Astrocyte of the spinal cord (primary cell): ENCODE results near the gene LRP2.
A peak's percentile ranks its signal among the peaks of the same experiment; 100 is the strongest.

ENCODE experiments used
- DNase-seq: peaks from one replicate; pipeline ENCODE4 v3.0.0; 2011; ENCODE audit warnings: low read depth, low spot score
- H3K4me3 ChIP-seq: 2 replicates; pipeline ENCODE4 v1.5.1; 2011; ENCODE audit warnings: low read depth, mild to moderate bottlenecking, low read length, moderate library complexity
- in situ Hi-C: cut with HindIII; loops from 2 replicates; pipeline ENCODE4 v1.10.0; 2017; ENCODE audit warnings: low sequenced_read_pairs
- TF ChIP-seq, protein P1 (sequence below): IDR thresholded peaks from 2 replicates; pipeline ENCODE4 v1.5.1; 2012; ENCODE audit warnings: low read depth, mild to moderate bottlenecking, low read length, inconsistent platforms

LRP2 gene

DNA sequence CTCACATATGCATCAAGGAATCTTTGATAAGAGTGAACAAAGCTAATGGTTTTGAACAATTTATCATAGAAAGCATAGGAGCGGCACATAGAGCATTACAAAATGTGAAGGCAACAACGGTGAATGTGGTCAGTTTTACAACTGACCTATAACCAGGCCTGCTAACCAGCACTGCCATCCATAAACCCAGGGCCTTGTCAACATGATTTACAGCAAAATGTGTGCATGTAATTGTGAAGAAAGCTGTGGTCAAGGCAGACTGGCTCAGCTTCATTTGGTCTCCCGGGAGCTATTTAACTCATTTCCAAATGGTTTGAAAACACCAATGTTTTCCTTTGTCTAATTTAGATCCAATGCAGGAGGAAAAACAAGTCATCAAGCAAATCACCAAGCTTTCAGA, 173.2 kb downstream of the LRP2 start:
- in situ Hi-C loops = no loop called here
- H3K4me3 ChIP-seq = no peak overlapping the region
- no peak for DNase-seq
- TF ChIP-seq, protein P1, sequence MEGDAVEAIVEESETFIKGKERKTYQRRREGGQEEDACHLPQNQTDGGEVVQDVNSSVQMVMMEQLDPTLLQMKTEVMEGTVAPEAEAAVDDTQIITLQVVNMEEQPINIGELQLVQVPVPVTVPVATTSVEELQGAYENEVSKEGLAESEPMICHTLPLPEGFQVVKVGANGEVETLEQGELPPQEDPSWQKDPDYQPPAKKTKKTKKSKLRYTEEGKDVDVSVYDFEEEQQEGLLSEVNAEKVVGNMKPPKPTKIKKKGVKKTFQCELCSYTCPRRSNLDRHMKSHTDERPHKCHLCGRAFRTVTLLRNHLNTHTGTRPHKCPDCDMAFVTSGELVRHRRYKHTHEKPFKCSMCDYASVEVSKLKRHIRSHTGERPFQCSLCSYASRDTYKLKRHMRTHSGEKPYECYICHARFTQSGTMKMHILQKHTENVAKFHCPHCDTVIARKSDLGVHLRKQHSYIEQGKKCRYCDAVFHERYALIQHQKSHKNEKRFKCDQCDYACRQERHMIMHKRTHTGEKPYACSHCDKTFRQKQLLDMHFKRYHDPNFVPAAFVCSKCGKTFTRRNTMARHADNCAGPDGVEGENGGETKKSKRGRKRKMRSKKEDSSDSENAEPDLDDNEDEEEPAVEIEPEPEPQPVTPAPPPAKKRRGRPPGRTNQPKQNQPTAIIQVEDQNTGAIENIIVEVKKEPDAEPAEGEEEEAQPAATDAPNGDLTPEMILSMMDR = no peak

DNA sequence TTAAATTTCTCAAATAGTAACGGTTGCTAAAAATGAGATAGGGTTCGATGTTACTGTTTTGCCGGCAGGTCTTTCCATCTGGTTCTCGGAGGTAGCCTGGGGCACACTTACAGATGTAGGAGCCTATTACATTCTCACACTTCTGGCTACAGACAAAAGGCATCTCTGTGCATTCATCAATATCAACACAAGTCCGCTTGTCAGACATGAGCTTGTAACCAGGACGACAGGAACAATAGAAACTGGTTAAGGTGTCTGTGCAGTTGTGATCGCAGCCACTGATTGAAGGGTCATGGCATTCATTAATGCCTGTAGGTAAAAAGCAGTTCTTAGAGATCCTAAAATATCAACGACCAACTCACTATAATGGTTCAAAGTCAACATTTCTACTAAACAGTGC, 176.6 kb downstream of the LRP2 start:
- TF ChIP-seq, protein P1 = no peak
- DNase-seq = no peak
- no peak overlapping the region for H3K4me3 ChIP-seq
- in situ Hi-C loops = no loop called here

DNA sequence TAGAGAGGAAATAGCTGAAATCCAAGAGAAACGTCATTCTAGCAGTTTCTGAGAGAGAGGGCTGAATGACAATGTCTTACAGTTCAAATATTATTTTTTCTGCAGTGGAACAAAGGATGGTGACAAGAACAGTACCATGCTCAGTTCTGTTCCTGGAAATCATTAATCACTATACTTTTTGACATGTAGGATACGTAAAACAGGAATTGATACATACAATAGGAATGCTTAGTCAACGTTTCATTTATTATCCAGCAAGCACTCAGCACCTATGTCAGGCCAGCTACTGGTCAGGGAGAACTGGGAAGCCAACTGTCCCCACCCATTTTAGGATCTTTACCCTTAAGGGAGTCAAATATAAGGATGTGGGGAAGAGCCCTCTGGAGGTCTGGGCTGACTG, 178.3 kb downstream of the LRP2 start:
- in situ Hi-C loops = no loop called here
- peak; percentile 1 for DNase-seq

DNA sequence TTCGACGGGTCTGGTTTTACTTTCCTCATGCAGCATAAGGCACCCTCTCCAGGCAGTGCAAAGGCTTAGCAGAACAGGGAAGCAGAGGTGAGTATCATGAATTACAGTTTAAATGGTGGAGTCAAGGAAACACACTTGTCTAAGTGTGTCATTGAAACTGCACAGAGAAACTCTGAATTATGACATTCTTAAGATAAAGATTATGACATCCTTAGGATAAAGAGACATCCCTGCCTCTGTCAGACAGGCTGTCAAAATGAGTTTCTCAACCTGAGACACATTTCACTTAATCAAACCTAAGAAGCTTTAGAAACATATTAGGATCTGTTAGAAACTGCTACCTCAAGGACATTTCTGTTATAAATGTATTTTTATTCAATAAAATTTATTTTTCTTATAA, 179.8 kb downstream of the LRP2 start:
- DNase-seq = no peak
- TF ChIP-seq, protein P1 = no peak
- H3K4me3 ChIP-seq = no peak overlapping the region
- in situ Hi-C loops = no loop called here

More for the DNA sequence above, 178.3 kb downstream of the LRP2 start:
- no peak overlapping the region for H3K4me3 ChIP-seq
- TF ChIP-seq, protein P1 = no peak

DNA sequence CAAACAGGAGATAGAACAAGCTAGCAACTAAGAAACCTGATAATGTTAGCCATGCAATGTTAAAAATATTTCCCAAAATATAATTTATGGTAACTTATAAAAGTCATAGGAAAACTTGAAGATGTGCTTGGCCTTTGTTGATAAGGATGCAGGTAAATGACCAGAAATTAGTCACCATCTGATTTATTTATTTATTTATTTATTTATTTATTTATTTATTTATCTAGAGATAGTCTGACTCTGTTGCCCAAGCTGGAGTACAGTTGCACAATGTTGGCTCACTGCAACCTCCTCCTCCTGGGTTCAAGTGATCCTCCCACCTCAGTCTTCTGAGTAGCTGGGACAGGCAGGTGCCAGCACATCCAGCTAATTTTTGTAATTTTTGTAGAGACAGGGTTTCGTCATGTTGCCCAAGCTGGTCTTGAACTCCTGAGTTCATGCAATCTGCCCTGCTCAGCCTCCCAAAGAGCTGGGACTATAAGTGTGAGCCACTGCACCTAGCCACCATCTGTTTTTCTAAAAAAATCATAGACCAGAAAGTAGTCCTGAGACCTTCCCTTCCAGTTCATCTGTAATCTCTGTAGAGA, 183.4 kb downstream of the LRP2 start:
- H3K4me3 ChIP-seq = no peak overlapping the region
- DNase-seq = no peak
- in situ Hi-C loops = no loop called here
- TF ChIP-seq, protein P1 = no peak

DNA sequence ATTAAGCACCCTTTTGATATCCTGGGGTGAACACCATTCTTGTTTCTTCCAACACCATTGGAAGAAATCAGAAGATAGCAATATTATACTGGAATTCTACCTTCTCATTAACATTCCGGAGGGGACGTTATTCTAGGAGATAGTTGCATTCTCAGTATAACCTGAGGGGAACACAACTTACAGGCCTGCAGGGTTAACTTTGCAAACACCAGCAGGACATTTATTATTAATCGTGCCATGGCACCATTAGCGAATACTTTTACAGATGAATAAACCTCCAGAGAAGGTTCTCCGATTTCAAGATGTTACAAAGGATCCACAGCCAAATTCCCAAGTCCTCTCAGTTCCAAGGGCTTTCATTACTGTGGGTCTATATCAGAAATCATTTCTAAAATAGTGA, 184.0 kb downstream of the LRP2 start:
- TF ChIP-seq, protein P1 = no peak
- no peak for DNase-seq
- no peak overlapping the region for H3K4me3 ChIP-seq
- in situ Hi-C loops = no loop called here

DNA sequence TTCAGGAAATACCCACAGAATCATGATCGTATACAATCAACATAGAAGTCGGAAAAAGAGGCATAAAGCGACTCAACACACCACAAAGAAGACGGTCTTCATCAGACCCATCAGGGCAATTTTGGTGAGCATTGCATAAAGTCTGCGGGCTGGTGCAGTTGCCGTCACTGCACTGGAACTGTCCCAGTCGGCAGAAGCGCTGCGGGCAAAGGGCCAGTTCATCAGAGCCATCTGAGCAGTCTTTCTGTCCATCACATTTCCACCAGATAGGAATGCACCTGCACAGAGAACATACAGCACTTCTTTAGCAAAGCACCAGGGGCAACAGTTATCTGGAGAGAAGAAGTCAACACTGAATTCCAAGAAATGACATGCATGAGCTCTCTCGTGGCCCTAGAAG, 187.2 kb downstream of the LRP2 start:
- DNase-seq = no peak
- in situ Hi-C loops = no loop called here
- H3K4me3 ChIP-seq = no peak overlapping the region
- TF ChIP-seq, protein P1 = no peak
